Dendritic cell treated with granulocyte-macrophage colony-stimulating factor and Interleukin-4, amounts not matched to agents 40 ng/mL and 50 ng/mL, for 4 days (primary cell): ENCODE measurements around the gene RNF212B.
"Not testable (repeated sequence)": the region's sequence is repeated elsewhere in the genome, so short reads cannot be mapped to it uniquely, and the experiment has no call there.

Experiments
- H3K27ac Mint-ChIP-seq: one replicate; pipeline ENCODE4 v1.8.0; 2022; ENCODE audit warnings: mild to moderate bottlenecking, mixed read lengths
- H3K27me3 Mint-ChIP-seq: one replicate; pipeline ENCODE4 v1.8.0; 2022; ENCODE audit warnings: mild to moderate bottlenecking, mixed read lengths
- H3K36me3 Mint-ChIP-seq: one replicate; pipeline ENCODE4 v1.8.0; 2022; ENCODE audit warnings: low read depth, mixed read lengths
- H3K4me1 Mint-ChIP-seq: one replicate; pipeline ENCODE4 v1.8.0; 2022; ENCODE audit warnings: low read depth, mixed read lengths
- H3K4me3 Mint-ChIP-seq: one replicate; pipeline ENCODE4 v1.8.0; 2022; ENCODE audit warnings: mild to moderate bottlenecking, moderate library complexity, mixed read lengths
- H3K9me3 Mint-ChIP-seq: one replicate; pipeline ENCODE4 v1.8.0; 2022; ENCODE audit warnings: mixed read lengths
- intact Hi-C: fragments of 100-400 bp; cut with micrococcal nuclease; formaldehyde crosslinking; loops from one replicate; pipeline ENCODE4 v1.15.0; 2022

The RNF212B gene

DNA sequence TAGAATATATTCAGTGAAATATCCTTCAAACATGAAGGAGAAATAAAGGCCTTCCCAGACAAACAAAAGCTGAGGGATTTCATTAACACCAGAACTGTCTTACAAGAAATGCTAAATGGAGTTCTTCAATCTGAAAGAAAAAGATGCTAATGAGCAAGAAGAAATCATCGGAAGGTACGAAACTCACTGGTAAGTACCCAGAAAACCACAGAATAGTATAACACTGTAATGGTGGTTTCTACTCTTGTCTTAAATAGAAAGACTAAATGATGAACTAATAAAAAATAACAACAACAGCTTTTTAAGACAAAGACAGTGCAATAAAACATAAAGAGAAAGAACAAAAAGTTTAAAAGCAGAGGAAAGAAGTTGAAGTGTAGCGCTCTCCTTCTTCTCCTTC is 18.7 kb upstream of the RNF212B start:
- Mint-ChIP-seq H3K4me3 (no peak overlapping the region), H3K36me3 (no peaks in the 10 kb centered on the region), H3K27me3 (peaks cover 7% of the 10 kb centered on the region), H3K27ac (no peak overlapping the region), H3K9me3 (peaks cover 13% of the 10 kb centered on the region), H3K4me1 (no peaks in the 10 kb centered on the region)
- intact Hi-C loops = no loop called here

DNA sequence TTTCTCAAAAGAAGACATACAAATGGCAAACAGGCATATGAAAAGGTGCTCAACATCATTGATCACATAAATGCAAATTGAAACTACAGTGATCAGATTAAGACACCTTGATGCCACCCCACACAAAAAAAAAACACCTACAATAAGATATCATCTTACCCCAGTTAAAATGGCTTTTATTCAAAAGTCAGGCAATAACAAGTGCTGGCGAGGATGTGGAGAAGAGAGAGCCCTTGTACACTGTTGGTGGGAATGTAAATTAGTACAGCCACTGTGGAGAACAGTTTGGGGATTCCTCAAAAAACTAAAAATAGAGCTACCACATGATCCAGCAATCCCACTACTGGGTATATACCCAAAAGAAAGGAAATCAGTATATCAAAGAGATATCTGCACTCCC is 12.8 kb upstream of the RNF212B start:
- intact Hi-C loops, H3K9me3 Mint-ChIP-seq, H3K4me3 Mint-ChIP-seq, H3K36me3 Mint-ChIP-seq, H3K27me3 Mint-ChIP-seq, H3K27ac Mint-ChIP-seq: not testable (repeated sequence)
- peaks cover 18% of the 10 kb centered on the region for H3K4me1 Mint-ChIP-seq

DNA sequence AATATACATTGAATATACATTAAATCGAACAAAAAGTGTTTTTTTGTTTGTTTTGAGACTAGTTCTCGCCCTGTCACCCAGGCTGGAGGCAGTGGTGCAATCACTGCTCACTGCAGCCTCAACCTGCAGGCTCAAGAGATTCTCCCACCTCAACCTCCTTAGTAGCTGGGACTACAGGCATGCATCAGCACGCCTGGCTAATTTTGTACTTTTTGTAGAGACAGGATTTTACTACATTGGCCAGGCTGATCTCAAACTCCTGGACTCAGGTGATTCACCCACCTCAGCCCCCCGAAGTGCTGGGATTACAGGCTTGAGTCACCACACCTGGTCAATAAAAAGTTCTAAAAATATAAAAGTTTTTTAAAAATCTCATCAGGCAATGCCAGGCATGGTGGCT is 10.2 kb upstream of the RNF212B start:
- peaks cover 20% of the 10 kb centered on the region for H3K4me1 Mint-ChIP-seq
- intact Hi-C loops = no loop called here
- no peak overlapping the region for H3K4me3 Mint-ChIP-seq
- H3K27me3 Mint-ChIP-seq = no peaks in the 10 kb centered on the region
- no peaks in the 10 kb centered on the region for H3K36me3 Mint-ChIP-seq
- no peak overlapping the region for H3K27ac Mint-ChIP-seq
- H3K9me3 Mint-ChIP-seq = peaks cover 7% of the 10 kb centered on the region

DNA sequence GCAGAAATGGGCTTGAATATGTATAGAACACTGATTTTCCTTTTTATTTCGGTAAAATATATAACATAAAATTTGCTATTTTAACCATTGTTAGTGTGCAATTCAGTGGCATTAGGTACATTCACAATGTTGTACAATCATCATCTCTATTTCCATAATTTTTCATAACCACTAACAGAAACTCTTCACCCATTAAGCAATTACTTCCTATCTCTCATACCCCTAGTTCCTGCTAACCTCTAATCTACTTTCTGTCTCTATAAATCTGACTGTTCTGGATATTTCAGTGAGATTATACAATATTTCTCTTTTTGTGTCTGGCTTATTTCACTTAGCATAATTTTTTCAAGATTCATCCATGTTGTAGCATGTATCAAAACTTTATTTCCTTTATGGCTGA is 8.9 kb upstream of the RNF212B start:
- Mint-ChIP-seq H3K27ac (no peak overlapping the region), H3K9me3 (peaks cover 7% of the 10 kb centered on the region), H3K27me3 (no peaks in the 10 kb centered on the region), H3K36me3 (no peaks in the 10 kb centered on the region), H3K4me3 (no peak overlapping the region), H3K4me1 (peaks cover 20% of the 10 kb centered on the region)
- intact Hi-C loops = no loop called here

DNA sequence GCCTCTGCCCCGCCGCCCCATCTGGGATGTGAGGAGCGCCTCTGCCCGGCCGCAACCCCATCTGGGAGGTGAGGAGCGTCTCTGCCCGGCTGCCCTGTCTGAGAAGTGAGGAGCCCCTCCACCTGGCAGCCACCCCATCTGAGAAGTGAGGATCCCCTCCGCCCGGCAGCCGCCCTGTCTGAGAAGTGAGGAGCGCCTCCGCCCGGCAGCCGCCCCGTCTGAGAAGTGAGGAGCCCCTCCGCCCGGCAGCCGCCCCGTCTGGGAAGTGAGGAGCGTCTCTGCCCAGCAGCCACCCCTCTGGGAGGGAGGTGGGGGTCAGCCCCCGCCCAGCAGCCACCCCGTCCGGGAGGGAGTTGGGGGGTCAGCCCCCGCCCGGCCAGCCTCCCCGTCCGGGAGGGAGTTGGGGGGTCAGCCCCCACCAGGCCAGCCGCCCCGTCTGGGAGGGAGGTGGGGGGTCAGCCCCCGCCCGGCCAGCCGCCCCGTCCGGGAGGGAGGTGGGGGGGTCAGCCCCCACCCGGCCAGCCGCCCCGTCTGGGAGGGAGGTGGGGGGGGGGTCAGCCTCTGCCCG is 5.4 kb upstream of the RNF212B start:
- H3K27ac Mint-ChIP-seq, intact Hi-C loops, H3K9me3 Mint-ChIP-seq, H3K36me3 Mint-ChIP-seq, H3K27me3 Mint-ChIP-seq, H3K4me3 Mint-ChIP-seq: not testable (repeated sequence)
- peaks cover 20% of the 10 kb centered on the region for H3K4me1 Mint-ChIP-seq

DNA sequence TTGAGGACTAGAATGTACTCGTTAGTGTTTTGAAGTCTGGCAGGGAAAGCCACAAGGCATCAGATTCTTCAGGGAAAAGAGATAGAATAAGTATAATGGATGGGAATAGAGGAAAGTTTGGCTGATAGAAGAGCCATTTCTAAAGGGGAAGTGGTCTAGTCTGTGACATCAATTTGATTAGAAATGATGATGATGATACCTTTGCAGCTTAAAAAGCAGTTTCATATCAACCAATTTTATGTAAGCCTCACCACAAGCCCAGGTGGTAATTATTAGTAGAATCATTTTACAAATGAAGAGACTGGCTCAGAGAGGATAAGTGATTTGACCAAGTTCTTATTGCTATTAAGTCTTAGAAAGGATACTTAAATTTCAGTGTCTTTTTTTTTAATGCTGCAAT is 2.9 kb downstream of the RNF212B start:
- H3K4me3 Mint-ChIP-seq = no peak overlapping the region
- no peak overlapping the region for H3K27ac Mint-ChIP-seq
- no peaks in the 10 kb centered on the region for H3K36me3 Mint-ChIP-seq
- H3K27me3 Mint-ChIP-seq = peaks cover 8% of the 10 kb centered on the region
- no peaks in the 10 kb centered on the region for H3K9me3 Mint-ChIP-seq
- intact Hi-C loops = no loop called here
- H3K4me1 Mint-ChIP-seq = peaks cover 9% of the 10 kb centered on the region

DNA sequence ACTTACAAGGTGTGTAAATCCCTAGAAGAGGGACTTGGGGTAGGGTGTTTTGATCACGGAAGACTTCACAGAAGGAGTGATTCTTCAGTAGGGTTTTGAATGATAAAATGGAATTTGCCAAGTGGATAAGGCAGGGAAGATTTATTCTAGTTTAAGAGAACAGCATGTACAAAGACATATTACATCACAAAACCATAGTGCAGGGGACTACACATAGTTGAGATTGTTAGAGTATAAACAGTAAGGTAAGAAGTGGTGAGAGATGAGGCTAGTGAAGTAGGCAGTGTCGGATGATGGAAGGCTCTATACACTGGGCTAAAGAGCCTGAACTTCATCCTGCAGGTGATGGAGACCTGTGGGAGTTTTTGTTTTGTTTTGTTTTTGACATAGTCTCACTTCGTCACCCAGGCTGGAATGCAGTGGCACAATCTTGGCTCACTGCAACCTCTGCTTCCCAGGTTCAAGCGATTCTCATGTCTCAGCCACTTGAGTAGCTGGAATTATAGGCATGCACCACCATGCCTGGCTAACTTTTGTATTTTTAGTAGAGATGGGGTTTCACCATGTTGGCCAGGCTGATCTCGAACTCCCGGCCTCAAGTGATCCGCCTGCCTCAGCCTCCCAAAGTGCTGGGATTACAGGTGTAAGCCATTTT is 3.5 kb downstream of the RNF212B start:
- H3K4me3 Mint-ChIP-seq, H3K27me3 Mint-ChIP-seq, H3K4me1 Mint-ChIP-seq, H3K27ac Mint-ChIP-seq, intact Hi-C loops, H3K36me3 Mint-ChIP-seq, H3K9me3 Mint-ChIP-seq: not testable (repeated sequence)

DNA sequence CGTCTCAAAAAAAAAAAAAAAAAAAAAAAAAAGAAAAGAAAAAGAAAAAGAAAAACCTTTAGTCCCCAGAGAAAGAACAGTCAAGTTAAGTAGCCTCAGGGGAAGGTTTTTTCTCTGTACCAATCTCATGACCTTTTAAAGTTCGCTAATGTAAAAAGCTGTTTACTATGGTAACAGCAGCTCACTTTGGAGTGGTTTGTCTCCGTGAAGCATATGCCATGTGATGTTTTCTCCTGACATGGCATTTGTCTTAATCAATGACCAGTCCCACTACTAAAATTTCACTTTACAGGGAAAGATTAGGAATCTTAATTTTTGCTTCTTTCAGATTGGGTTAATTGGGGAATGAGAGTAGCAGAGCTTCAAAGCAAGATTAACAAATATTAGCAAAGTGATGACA is 4.3 kb downstream of the RNF212B start:
- intact Hi-C loops = no loop called here
- peaks cover 9% of the 10 kb centered on the region for H3K4me1 Mint-ChIP-seq
- H3K27ac Mint-ChIP-seq = no peak overlapping the region
- no peaks in the 10 kb centered on the region for H3K9me3 Mint-ChIP-seq
- H3K36me3 Mint-ChIP-seq = no peaks in the 10 kb centered on the region
- no peak overlapping the region for H3K4me3 Mint-ChIP-seq
- H3K27me3 Mint-ChIP-seq = peaks cover 4% of the 10 kb centered on the region

DNA sequence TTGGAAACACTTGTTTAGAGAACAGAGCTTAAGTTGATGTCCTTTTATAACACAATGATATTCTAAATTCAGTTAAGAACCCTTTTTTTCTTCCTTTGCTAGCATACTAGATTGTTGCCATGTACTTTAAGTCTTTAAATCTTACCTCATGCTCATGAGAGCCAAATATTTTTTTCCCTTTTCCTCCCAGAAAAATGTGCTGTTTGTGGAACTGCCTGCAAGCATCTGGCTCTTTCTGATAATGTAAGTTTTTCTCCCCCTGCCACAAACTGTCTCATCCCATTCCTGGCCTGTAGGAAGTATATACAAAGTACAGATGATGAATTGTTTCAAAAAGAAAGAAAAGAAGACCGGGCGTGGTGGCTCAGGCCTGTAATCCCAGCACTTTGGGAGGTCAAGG is 5.3 kb downstream of the RNF212B start:
- Mint-ChIP-seq H3K27me3 (no peaks in the 10 kb centered on the region), H3K4me1 (peaks cover 1% of the 10 kb centered on the region), H3K9me3 (no peaks in the 10 kb centered on the region), H3K36me3 (no peaks in the 10 kb centered on the region), H3K4me3 (no peak overlapping the region), H3K27ac (no peak overlapping the region)
- intact Hi-C loops = no loop called here

DNA sequence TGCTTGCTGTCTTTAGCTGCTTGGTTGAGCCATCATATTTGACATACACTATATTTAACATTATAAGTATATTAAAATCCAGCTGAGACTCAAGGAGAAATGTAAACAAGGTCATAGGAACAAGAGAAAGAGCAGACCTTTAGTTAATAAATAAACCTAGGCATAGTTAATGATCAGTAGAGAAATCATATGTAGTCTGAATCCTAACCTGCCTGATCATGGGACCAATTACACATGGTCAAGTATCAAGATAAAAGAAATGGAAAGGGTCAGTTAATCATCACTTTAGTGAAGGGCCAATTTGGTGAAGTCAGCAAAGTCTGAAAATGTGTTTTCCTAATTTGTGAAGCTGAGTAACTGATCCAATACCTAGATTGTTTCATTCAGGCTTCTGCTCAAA is 7.5 kb downstream of the RNF212B start:
- Mint-ChIP-seq H3K4me3 (no peak overlapping the region), H3K36me3 (no peaks in the 10 kb centered on the region), H3K27me3 (no peaks in the 10 kb centered on the region), H3K4me1 (no peaks in the 10 kb centered on the region), H3K9me3 (no peaks in the 10 kb centered on the region), H3K27ac (no peak overlapping the region)
- intact Hi-C loops = no loop called here

DNA sequence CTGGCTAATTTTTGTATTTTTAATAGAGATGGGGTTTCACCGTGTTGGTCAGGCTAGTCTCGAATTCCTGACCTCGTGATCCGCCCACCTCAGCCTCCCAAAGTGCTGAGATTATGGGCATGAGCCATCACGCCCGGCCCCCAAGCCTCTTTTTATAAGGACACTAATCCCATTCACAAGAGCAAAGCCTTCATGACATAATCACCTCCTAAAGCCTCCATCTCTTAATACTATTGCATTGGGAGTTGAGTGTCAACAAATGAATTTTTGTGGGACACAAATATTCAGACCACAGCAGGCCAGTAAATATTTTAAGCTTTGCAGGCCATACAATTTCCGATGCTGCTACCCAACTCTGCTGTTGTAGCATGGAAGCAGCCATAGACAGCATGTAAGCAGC is 10.9 kb downstream of the RNF212B start:
- intact Hi-C loops = no loop called here
- Mint-ChIP-seq H3K4me1 (peaks cover 23% of the 10 kb centered on the region), H3K9me3 (no peaks in the 10 kb centered on the region), H3K27me3 (no peaks in the 10 kb centered on the region), H3K27ac (no peak overlapping the region), H3K4me3 (no peak overlapping the region), H3K36me3 (no peaks in the 10 kb centered on the region)

DNA sequence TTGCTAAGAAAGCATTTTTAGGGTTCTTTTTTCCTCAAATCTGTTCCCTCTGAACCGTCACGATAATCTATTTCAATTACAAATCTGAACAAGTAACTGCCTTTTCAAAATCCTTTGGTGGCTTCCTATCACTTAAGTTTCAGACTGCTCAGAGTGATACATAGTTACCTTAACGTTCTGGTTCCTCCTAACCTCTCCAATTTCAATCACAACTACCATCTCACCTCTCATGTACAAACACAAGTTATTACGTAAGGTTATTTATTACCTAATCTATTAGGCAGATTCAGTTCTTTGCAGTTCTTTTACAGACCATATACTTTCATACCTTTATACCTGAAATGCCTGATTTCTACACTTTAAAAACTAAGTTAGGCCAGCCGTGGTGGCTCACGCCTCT is 12.1 kb downstream of the RNF212B start:
- Mint-ChIP-seq H3K27ac (no peak overlapping the region), H3K27me3 (no peaks in the 10 kb centered on the region), H3K9me3 (no peaks in the 10 kb centered on the region), H3K4me1 (peaks cover 23% of the 10 kb centered on the region), H3K36me3 (no peaks in the 10 kb centered on the region), H3K4me3 (no peak overlapping the region)
- intact Hi-C loops = no loop called here

DNA sequence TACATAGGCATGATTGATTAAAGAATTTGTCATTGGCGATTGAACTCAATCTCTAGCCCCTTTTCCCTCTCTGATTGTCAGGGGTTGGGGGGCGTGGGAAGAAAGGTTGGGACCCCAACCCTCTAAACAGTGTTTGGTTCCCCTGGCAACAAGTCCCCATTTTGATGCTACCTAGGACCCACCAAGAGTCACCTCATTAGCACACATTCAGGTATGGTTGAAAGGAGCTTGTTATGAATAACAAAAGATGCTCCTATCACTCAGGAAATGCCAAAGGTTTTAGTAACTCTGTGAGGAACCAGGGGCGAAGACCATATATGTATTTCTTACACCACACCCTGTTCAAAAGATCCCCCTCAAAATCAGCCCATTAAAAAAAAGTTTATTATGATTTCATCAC is 14.3 kb downstream of the RNF212B start:
- no peak overlapping the region for H3K4me3 Mint-ChIP-seq
- H3K9me3 Mint-ChIP-seq = no peaks in the 10 kb centered on the region
- no peaks in the 10 kb centered on the region for H3K27me3 Mint-ChIP-seq
- H3K27ac Mint-ChIP-seq = no peak overlapping the region
- no peaks in the 10 kb centered on the region for H3K36me3 Mint-ChIP-seq
- peaks cover 23% of the 10 kb centered on the region for H3K4me1 Mint-ChIP-seq
- intact Hi-C loops = no loop called here

DNA sequence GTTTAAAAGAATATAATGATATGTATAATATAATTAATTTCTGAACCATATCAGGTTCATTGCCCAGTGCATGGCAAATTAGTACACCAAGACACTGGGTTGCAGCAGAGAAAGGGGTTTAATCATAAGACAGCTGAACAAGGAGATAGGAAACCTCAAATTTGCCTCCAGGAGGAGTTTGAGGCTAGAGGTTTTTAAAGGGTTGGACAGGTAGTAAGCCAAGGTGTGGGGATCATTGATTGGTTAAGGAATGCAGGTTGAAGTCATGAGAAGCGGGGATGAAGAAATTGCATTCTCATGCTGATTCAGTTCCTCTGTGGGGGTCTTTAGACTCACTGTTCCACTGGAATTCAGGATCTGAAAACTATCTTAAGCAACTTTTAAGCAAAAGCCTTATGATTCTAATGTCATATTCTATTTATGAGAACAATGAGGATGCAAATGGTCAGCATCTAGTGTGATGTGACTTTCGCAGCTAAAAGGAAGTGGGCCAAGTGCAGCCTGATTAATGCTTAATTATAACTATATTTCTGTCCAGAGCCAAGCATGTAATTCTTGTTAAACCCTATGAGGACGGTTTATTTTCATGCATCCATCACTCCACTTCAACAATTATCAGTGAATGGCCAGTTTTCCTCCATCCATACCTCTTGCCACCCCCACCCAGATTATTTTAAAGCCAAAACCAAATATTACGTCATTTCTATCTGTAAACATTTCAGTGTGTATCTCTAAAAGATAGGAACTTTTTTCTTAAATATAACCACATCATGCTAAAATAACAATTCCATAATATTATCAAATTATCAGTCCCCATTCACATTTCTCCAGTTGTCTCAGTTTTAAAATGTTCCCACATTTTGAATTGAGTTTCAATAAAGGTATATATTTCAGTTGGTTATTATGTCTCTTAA is 14.9 kb downstream of the RNF212B start:
- H3K9me3 Mint-ChIP-seq = no peaks in the 10 kb centered on the region
- intact Hi-C loops = no loop called here

More for the DNA sequence above, 14.9 kb downstream of the RNF212B start:
- peaks cover 23% of the 10 kb centered on the region for H3K4me1 Mint-ChIP-seq
- no peak overlapping the region for H3K27ac Mint-ChIP-seq
- no peaks in the 10 kb centered on the region for H3K27me3 Mint-ChIP-seq
- H3K36me3 Mint-ChIP-seq = no peaks in the 10 kb centered on the region
- H3K4me3 Mint-ChIP-seq = no peak overlapping the region
